Measurements from ENCODE around the gene CCNG1. TPM values are rescaled to one million over a fixed set of nuclear protein-coding genes. Genes with fewer than 3 reads are reported as not detected.
A peak's percentile ranks its signal among the peaks of the same experiment; 100 is the strongest.
"Not testable (repeated sequence)": the region's sequence is repeated elsewhere in the genome, so short reads cannot be mapped to it uniquely, and the experiment has no call there.

Gene CCNG1
- total RNA-seq, result 133 TPM

- peak; percentile 78 to 90 for DNase-seq (ENCODE audit: low spot score in 2 of 2)
- FAIRE-seq, result peak; percentile 87
These were observed at the start of gene CCNG1 for GRCh38 chr5:163437309-163438182. CCNG1 (plus strand) TSS chr5:163437595; CDS start chr5:163439257, 1,662 bp downstream.

- no peak for DNase-seq (ENCODE audit: low spot score in 2 of 2)
- FAIRE-seq, result no peak
These were observed 41.6 kb upstream of the CCNG1 start for GRCh38 chr5:163395792-163396191.

GRCh38 chr5:163396818-163397340 lies 40.5 kb upstream of the CCNG1 start:
- DNase-seq (ENCODE audit: low spot score in 2 of 2); FAIRE-seq: not testable (repeated sequence)

GRCh38 chr5:163397354-163397753 lies 40.0 kb upstream of the CCNG1 start:
- FAIRE-seq, result no peak
- no peak for DNase-seq (ENCODE audit: low spot score in 2 of 2)

GRCh38 chr5:163399923-163400322 lies 37.5 kb upstream of the CCNG1 start:
- FAIRE-seq, result no peak
- DNase-seq (ENCODE audit: low spot score in 2 of 2), result no peak

GRCh38 chr5:163401271-163401670 lies 36.1 kb upstream of the CCNG1 start:
- FAIRE-seq, result no peak
- no peak for DNase-seq (ENCODE audit: low spot score in 2 of 2)

- no peak for DNase-seq (ENCODE audit: low spot score in 2 of 2)
- FAIRE-seq, result no peak
These were observed 35.4 kb upstream of the CCNG1 start for GRCh38 chr5:163402007-163402406.

GRCh38 chr5:163404364-163405173 lies 32.8 kb upstream of the CCNG1 start:
- no peak for DNase-seq (ENCODE audit: low spot score in 2 of 2)

GRCh38 chr5:163407034-163407655 lies 30.2 kb upstream of the CCNG1 start:
- DNase-seq (ENCODE audit: low spot score in 2 of 2), result no peak
- no peak for FAIRE-seq

More at GRCh38 chr5:163404364-163405173, 32.8 kb upstream of the CCNG1 start:
- no peak for FAIRE-seq

GRCh38 chr5:163408311-163408923 lies 29.0 kb upstream of the CCNG1 start:
- DNase-seq (ENCODE audit: low spot score in 2 of 2) (peak; percentile 26 to 37), FAIRE-seq (peak; percentile 62)

- FAIRE-seq, result no peak
These were observed 28.0 kb upstream of the CCNG1 start for GRCh38 chr5:163409384-163409783.

GRCh38 chr5:163410505-163410904 lies 26.9 kb upstream of the CCNG1 start:
- no peak for DNase-seq (ENCODE audit: low spot score in 2 of 2)
- FAIRE-seq, result no peak

More at GRCh38 chr5:163409384-163409783, 28.0 kb upstream of the CCNG1 start:
- no peak for DNase-seq (ENCODE audit: low spot score in 2 of 2)

- not testable (repeated sequence) for DNase-seq (ENCODE audit: low spot score in 2 of 2); FAIRE-seq
These were observed 21.7 kb upstream of the CCNG1 start for GRCh38 chr5:163415673-163416072.

- FAIRE-seq (no peak), DNase-seq (ENCODE audit: low spot score in 2 of 2) (no peak)
These were observed 12.6 kb upstream of the CCNG1 start for GRCh38 chr5:163424836-163425235.

- FAIRE-seq; DNase-seq (ENCODE audit: low spot score in 2 of 2): not testable (repeated sequence)
These were observed 11.3 kb upstream of the CCNG1 start for GRCh38 chr5:163426128-163426527.

GRCh38 chr5:163432544-163432943 lies 4.9 kb upstream of the CCNG1 start:
- DNase-seq (ENCODE audit: low spot score in 2 of 2) (no peak), FAIRE-seq (no peak)

- FAIRE-seq (no peak), DNase-seq (ENCODE audit: low spot score in 2 of 2) (no peak)
These were observed 4.1 kb upstream of the CCNG1 start for GRCh38 chr5:163433271-163433670.

GRCh38 chr5:163434401-163434866 lies 3.0 kb upstream of the CCNG1 start:
- no peak for FAIRE-seq

GRCh38 chr5:163436515-163436914 lies 880 bp upstream of the CCNG1 start:
- FAIRE-seq, result no peak
- DNase-seq (ENCODE audit: low spot score in 2 of 2), result no peak

More at GRCh38 chr5:163434401-163434866, 3.0 kb upstream of the CCNG1 start:
- DNase-seq (ENCODE audit: low spot score in 2 of 2), result no peak

- no peak for FAIRE-seq
- no peak for DNase-seq (ENCODE audit: low spot score in 2 of 2)
These were observed 435 bp upstream of the CCNG1 start for GRCh38 chr5:163437011-163437308.

Measured in frontal cortex (tissue), 4 donors.